DMS 273 (cell line): Measurements from ENCODE around the gene NHERF2.

ENCODE experiments used
- DNase-seq: peaks from one replicate; lab custom pipeline; 2025; ENCODE audit not compliant: unreplicated experiment; lab: John Stamatoyannopoulos, UW

The NHERF2 gene

GRCh38 chr16:2039274-2040031 is 12.8 kb downstream of the NHERF2 start:
- DNase-seq: no peak

DNA sequence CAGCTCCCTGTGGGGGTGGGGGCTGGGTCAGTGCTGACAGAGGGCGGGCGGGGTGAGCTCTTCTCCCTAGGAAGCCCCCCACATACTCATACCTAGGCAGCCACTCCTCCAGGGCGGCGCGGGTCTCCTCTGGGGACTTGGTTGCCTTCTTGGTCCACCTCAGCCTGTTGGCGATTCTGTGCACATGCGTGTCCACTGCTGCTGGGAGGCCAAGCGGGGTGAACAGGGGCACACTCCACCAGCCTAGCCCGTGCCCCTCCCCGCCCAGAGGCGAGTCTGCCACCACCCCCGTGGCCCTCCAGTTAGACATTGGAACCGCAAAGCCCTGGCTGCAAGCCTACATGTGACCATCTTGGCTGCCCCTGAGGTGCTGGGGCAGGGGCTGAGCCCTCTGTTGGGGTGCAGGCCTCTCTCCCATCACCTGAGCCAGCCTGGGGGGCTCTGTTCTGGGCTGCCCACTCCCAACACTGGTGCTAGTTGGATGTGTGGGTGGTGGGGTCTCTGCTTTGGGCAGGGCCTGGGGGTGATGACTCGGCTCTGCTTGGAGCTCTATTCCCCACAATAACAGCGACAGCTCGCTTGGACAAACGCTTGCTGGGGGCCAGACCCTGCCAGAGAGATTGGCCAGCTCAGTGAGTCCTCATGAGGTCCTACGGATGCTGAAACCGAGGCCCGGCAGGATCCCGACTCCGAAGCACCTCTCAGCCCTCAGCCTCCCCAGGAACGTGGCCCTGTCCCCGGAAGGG is 13.5 kb downstream of the NHERF2 start:
- no peak for DNase-seq

GRCh38 chr16:2040787-2041522 is 14.3 kb downstream of the NHERF2 start:
- DNase-seq: no peak

DNA sequence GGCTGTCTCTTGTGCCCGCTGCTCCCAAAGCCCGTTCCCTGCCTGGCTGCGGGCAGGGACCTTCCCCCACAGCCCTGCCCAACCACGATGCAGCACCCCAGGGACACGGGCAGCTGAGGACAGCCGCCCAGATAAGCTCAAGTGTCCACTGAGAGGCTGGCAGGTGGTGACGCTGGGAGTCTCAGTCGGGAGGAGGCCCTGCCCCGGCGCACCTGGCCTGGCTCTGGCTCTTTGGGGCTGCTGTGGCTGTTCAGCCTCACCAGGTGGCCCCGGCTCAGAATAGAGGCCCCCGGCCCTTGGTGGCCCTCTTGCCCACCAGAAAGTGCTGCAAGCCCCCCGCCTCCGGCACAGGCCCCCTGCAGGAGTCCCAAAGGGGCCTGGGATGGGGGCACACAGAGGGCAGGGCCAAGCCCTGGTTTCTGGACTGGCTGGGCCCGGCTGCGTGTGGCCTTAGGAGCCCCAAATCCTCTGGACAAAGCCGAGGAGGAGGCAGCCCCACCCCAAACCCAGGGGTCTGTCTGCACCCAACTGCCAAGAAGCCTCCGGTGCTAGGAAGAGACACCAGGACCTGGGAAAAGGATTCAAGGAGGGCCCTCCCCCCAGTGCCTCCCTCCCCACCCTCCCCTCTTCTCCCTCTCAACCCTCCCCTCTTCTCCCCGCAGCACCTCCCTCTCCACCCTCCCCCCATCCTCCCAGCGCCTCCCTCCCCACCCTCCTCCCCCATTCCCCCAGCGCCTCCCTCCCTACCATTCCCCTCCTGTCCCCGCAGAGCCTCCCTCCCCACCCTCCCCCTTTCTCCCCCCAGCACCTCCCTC is 15.7 kb downstream of the NHERF2 start:
- no peak for DNase-seq

- no peak for DNase-seq
These were observed 16.4 kb downstream of the NHERF2 start for GRCh38 chr16:2042986-2043666.

DNA sequence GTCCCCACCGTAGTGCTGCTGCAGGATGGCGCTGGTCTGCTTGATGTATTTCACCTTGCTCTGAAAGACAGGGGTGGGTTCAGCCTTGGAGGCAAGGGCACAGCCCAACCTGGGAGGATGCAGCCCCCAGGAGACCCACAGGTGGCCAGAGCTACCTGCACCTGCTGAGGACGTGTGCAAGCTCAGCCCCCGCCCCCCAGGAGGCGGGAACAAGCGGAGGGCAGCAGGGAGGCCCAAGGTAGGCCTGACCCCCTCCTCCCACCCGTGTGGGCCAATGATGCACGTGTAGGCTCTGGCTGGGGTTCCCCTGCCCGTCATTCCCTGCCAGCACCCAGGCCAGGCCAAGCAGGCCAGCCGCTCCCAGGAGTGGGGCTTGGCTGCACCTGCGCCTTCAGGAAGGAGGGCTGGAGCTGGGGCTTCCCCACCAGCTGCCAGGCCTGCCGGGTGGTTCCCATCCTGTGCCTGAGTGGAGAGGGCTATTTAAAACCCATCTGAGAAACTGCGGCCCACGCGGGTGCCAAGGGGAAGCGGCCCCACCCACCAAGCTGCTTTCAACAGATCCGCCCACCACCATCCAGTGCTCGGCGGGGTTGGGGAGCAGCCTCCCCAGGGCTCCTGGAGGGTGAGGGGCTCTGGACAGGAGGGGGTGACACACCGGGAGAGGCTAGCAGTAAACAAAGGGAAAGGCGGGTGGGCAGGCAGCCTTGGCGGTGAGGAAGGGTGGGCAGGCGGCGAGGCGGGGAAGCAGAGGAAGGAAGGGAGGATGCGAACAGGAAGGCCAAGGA is 17.2 kb downstream of the NHERF2 start:
- peak; percentile 49 for DNase-seq

DNA sequence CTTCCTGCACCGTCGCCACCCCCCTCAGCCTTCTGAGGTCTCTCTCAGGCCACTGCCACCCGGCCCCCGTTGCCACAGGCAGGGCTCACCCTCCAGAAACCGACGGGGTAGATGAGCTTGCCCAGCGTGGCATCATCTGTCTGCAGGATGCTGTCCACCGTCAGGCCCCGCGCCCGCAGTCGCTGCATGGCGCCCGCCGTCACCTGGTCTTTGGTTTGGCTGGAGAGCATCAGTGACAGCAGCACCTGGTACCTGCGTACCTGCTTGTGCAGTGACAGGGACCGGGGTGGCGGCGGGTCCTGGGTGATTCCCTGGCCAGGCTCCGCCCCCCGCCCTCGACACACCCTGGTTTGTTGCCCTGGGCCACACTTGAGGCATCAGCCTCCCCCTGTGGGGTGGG is 17.8 kb downstream of the NHERF2 start:
- DNase-seq: no peak

DNA sequence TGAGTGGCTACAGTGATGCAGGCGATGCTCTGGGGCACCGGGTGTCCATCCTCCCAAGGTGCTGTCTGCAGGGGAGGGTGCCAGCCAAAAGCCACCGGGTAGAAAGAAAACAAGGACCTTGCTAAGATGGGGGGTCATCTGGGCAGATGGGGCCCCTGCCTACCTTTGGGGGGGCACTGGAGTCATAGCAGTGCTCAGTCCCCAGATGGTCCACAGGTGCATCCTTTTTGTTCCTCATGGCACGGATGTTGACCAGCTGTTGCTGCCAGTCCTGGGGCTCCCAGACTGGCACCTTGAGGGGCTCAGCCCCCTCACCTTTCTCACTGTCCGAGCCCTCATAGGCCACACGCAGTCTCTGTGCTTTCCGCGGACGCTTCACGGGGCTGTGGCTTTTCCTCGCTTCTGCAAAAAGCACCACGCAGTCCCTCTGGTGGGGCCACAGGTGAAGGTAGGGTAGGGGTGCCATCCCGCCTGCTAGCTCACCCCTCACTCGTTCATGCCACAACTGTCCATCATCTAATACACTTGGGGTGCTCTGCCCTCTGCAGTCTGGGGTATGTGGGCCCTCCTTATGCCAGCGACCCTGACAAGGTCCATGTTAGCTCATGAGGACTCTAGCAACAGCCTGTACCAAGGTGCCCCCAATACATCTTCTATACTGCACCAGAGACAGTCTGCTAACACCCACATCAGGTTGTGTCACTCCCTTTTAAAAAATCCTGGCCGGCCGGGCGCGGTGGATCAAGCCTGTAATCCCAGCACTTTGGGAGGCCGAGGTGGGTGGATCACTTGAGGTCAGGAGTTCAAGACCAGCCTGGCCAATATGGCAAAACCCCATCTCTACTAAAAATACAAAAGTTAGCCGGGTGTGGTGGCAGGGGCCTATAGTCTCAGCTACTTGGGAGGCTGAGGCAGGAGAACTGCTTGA is 19.5 kb downstream of the NHERF2 start:
- DNase-seq: no peak

GRCh38 chr16:2046893-2047329 is 20.2 kb downstream of the NHERF2 start:
- DNase-seq: no peak

DNA sequence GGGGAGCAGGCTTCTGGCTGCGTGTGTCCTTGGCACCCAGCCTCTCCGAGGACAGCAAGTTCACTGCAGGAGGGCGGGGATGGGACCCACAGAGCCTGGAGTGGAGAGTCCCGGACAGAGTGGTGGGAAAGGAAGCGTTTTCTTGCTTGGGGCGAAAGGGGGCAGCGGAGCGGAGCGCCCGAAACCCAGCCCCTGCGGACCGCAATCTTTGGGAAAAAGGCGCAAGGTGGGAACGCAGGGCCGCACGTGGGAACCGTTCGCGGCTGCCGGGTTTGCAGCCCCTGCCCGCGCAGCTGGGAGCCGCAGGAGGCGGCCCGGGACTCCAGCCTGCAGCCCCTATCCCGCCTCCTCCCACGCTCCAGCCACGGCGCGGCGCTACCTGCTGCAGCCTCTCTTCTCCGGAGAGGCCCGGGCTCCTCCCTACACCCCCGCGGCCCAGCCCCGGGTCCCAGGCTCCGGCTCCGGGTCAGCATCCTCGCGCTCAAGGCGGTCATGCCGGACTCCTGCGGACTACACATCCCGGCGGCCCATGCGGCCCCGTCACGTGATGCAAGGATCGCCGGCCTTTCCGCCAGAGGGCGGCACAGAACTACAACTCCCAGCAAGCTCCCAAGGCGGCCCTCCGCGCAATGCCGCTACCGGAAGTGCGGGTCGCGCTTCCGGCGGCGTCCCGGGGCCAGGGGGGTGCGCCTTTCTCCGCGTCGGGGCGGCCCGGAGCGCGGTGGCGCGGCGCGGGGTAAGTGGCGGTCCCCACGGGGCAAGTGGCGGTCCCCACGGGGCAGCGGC is 20.8 kb downstream of the NHERF2 start, which contains the start of the genes NTHL1 and TSC2:
NTHL1 (minus strand) TSS at position 505 of the 786 bp plus-strand sequence; CDS start at position 494, 11 bp downstream.
TSC2 (plus strand) TSS at position 656 of the 786 bp plus-strand sequence. CDS start 631 bp downstream, outside the sequence.
- peak; percentile 99 for DNase-seq

DNA sequence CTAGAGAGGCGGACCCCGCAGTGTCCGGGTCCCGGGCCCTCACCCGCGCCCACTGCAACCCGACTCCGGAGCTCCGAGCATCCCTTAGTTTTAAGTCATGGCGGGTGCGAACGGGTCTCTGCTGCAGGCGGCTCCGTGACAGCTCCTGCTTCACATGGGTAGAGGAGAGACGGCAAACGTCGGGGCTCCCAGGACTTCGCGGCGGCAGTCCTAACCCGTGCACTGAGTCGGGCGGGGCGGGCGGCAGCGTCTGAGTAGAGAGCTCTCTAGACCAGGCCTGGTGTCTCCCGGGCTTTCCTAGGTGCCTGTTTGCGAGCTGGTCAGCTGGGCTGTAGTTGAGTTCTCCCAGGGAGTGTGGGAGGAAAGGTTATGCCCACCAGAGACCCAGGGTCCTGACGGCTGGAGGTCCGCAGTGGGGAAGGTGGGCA is 21.4 kb downstream of the NHERF2 start:
- DNase-seq: peak; percentile 61

DNA sequence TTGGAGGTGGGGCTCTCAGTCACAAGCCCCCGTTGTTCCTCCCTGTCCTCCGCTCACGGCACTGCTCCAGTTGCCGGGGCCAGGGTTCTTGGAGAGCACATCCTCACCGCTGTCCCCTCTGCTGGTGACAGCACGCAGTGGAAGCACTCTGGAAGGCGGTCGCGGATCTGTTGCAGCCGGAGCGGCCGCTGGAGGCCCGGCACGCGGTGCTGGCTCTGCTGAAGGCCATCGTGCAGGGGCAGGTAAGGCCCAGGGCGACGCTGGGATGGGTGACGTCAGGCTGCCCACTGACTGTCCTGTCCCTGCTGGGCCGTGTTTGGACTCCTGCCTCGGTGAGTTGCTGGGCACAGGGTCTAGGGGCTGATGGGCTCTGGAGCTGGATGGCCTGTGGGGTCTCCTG is 26.5 kb downstream of the NHERF2 start:
- DNase-seq: no peak

DNA sequence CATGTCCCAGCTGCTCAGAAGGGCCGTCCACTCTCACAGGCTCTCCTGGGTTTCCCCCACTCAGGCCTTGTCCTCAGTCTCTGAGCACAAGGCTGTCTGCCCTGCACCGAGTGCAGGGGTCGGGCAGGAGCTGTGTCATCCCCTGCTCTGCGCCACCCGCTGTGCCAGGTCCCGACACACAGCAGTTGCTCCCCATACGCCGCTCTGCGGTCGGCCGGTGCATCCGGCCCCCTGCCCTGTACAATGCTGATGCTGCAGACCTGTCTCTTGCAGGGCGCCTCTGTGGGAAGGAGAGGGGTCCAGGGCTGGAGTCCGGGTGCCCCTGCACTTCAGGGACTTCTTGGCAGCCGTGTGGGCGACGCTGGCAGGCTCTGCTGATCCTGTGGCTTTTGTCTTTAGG is 27.2 kb downstream of the NHERF2 start:
- DNase-seq: no peak

- no peak for DNase-seq
These were observed 28.0 kb downstream of the NHERF2 start for GRCh38 chr16:2054543-2055245.

GRCh38 chr16:2056077-2056476 is 29.4 kb downstream of the NHERF2 start:
- DNase-seq: no peak

DNA sequence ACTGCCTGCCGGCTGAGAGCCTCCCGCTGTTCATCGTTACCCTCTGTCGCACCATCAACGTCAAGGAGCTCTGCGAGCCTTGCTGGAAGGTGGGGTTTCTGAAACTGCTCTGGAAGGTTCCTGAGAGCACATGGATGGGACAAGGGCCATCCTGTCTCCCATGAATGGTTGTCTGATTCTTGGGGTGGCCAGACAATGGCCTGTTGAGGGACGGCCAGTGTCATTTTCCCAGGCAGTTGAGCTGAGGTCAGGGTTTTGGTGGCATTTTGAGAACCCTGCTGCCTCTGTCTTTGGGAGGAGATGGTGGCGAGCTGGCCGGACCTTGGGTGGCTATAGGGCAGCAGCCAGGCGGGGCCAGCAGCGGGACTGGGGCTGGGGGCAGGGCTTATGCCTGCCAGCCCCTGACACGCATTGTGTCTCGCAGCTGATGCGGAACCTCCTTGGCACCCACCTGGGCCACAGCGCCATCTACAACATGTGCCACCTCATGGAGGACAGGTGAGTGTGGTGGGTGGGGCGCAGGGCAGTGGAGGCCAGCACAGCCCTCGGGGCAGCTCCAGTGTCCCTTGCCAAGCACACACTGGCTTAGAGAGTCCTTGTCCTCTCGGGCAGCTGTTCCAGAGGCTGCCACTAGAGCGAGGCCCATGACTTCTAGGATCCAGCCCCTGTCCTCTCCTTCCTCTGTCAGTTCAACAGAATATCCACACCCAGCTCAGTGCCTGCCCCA is 30.1 kb downstream of the NHERF2 start:
- peak; percentile 41 for DNase-seq
